Smooth muscle cell (in vitro differentiated cells): ENCODE results near the gene FCRL5. TPM values are rescaled to one million over a fixed set of nuclear protein-coding genes. Genes with fewer than 3 reads are reported as not detected.

Experiments used
- DNase-seq: peaks from one replicate; lab custom pipeline; 2025; ENCODE audit not compliant: unreplicated experiment; lab: John Stamatoyannopoulos, UW
- H2AFZ ChIP-seq: fragments of 200-600 bp; sonication (generic); 2 replicates; pipeline ENCODE4 v1.6.0; 2016; ENCODE audit warnings: antibody characterized with exemption, low read depth, mild to moderate bottlenecking
- H3F3A ChIP-seq: fragments of 200-600 bp; sonication (generic); 2 replicates; pipeline ENCODE4 v1.6.0; 2017; ENCODE audit warnings: antibody characterized with exemption, low read depth
- H3K27ac ChIP-seq: fragments of 200-600 bp; sonication (generic); 2 replicates; pipeline ENCODE4 v1.5.1; 2016; ENCODE audit warnings: low read depth, mild to moderate bottlenecking
- H3K27me3 ChIP-seq: fragments of 200-600 bp; sonication (generic); 2 replicates; pipeline ENCODE4 v1.6.1; 2016; ENCODE audit warnings: low read depth, mild to moderate bottlenecking
- H3K36me3 ChIP-seq: fragments of 200-600 bp; sonication (generic); 2 replicates; pipeline ENCODE4 v1.5.1; 2016; ENCODE audit warnings: low read depth
- H3K4me1 ChIP-seq: fragments of 200-600 bp; sonication (generic); 2 replicates; pipeline ENCODE4 v1.5.1; 2016; ENCODE audit warnings: low read depth
- H3K4me2 ChIP-seq: fragments of 200-600 bp; sonication (generic); 2 replicates; pipeline ENCODE4 v1.6.0; 2016; ENCODE audit warnings: mild to moderate bottlenecking
- H3K4me3 ChIP-seq: fragments of 200-600 bp; sonication (generic); 2 replicates; pipeline ENCODE4 v1.5.1; 2016; ENCODE audit warnings: mild to moderate bottlenecking
- H3K79me2 ChIP-seq: fragments of 200-600 bp; sonication (generic); 2 replicates; pipeline ENCODE4 v1.6.0; 2016; ENCODE audit warnings: low read depth, mild to moderate bottlenecking
- H3K9ac ChIP-seq: fragments of 200-600 bp; sonication (generic); 2 replicates; pipeline ENCODE4 v1.6.0; 2016; ENCODE audit warnings: low read depth
- H3K9me3 ChIP-seq: fragments of 200-600 bp; sonication (generic); replicated peaks from 2 replicates; pipeline ENCODE4 v1.5.1; 2016; ENCODE audit warnings: low read depth
- H4K20me1 ChIP-seq: fragments of 200-600 bp; sonication (generic); 2 replicates; pipeline ENCODE4 v1.6.0; 2016; ENCODE audit warnings: low read depth
- CTCF ChIP-seq: fragments of 200-600 bp; sonication (generic); IDR thresholded peaks from 2 replicates; pipeline ENCODE4 v1.5.1; 2017; ENCODE audit warnings: borderline replicate concordance, mild to moderate bottlenecking, antibody characterized with exemption; ENCODE audit not compliant: insufficient read depth, poor library complexity, severe bottlenecking
- WGBS: methylation state at CpG from one replicate; pipeline ENCODE4 v1.1.7; 2016; ENCODE audit warnings: low lambda C conversion rate; 5-methylcytosine and 5-hydroxymethylcytosine counted together
- polyA plus RNA-seq: library from polyadenylated mRNA; unstranded; fragments of >200 nt; fragmentation: Nextera tagmentation; extraction: Ambion mirVana; gene quantifications from 2 replicates; pipeline ENCODE4 v1.2.1, GENCODE V29; 2016
- total RNA-seq: library from RNA; depleted of rRNA; stranded (reverse); fragments of >200 nt; gene quantifications from 2 replicates; pipeline ENCODE4 v1.2.3, GENCODE V29; 2014

The FCRL5 gene
- total and polyA plus RNA-seq, 2 experiments from 2014 or later: not detected

- H4K20me1 ChIP-seq: no peaks in the 10 kb centered on the region
- WGBS: 63% methylated on average over 5 of the region's 5 CpGs
Measured at GRCh38 chr1:157472056-157472701, 80.1 kb downstream of the FCRL5 start.

GRCh38 chr1:157471531-157471930, 80.8 kb downstream of the FCRL5 start:
- no peak overlapping the region for H3K27ac ChIP-seq
- H3K9ac ChIP-seq: no peak overlapping the region
- no peaks in the 10 kb centered on the region for H3K4me1 ChIP-seq
- no peaks in the 10 kb centered on the region for H3K36me3 ChIP-seq
- TF ChIP-seq CTCF: no peak
- H4K20me1 ChIP-seq: no peaks in the 10 kb centered on the region
- no peaks in the 10 kb centered on the region for H3K27me3 ChIP-seq
- no peak overlapping the region for H3K4me3 ChIP-seq
- no peak overlapping the region for H2AFZ ChIP-seq
- no peak for DNase-seq
- no peaks in the 10 kb centered on the region for H3F3A ChIP-seq
- 97% methylated on average over 3 of the region's 3 CpGs for WGBS
- H3K4me2 ChIP-seq: no peak overlapping the region
- H3K79me2 ChIP-seq: no peaks in the 10 kb centered on the region
- H3K9me3 ChIP-seq: no peaks in the 10 kb centered on the region

More at GRCh38 chr1:157472056-157472701, 80.1 kb downstream of the FCRL5 start:
- no peak overlapping the region for H3K4me3 ChIP-seq
- no peaks in the 10 kb centered on the region for H3K9me3 ChIP-seq
- H3K9ac ChIP-seq: no peak overlapping the region
- no peaks in the 10 kb centered on the region for H3K79me2 ChIP-seq
- H3K27me3 ChIP-seq: no peaks in the 10 kb centered on the region
- no peak overlapping the region for H3K27ac ChIP-seq
- no peaks in the 10 kb centered on the region for H3K4me1 ChIP-seq
- H3K4me2 ChIP-seq: no peak overlapping the region
- no peak for TF ChIP-seq CTCF
- no peaks in the 10 kb centered on the region for H3K36me3 ChIP-seq
- DNase-seq: no peak
- H2AFZ ChIP-seq: peak overlapping the region; percentile 62
- no peaks in the 10 kb centered on the region for H3F3A ChIP-seq

- no peak for TF ChIP-seq CTCF
- Histone ChIP-seq H3K4me3 (no peak overlapping the region), H3K79me2 (no peaks in the 10 kb centered on the region), H3K27ac (no peak overlapping the region), H3K4me2 (no peak overlapping the region), H2AFZ (no peak overlapping the region), H3K9ac (no peak overlapping the region), H4K20me1 (no peaks in the 10 kb centered on the region), H3K9me3 (no peaks in the 10 kb centered on the region), H3K4me1 (no peaks in the 10 kb centered on the region), H3F3A (no peaks in the 10 kb centered on the region), H3K27me3 (no peaks in the 10 kb centered on the region), H3K36me3 (no peaks in the 10 kb centered on the region)
- DNase-seq: no peak
- WGBS: 84% methylated on average over 4 of the region's 4 CpGs
Measured at GRCh38 chr1:157469752-157470675, 82.3 kb downstream of the FCRL5 start.
